OCI-LY3 (cell line): ENCODE results near the gene TPX2.

Source experiments
- H2AFZ ChIP-seq: fragments of 200-600, 300-600 bp; shearing (Covaris generic); 2 replicates; pipeline ENCODE4 v1.6.0; 2014; ENCODE audit warnings: antibody characterized with exemption, low read depth, low read length
- H3K27ac ChIP-seq: fragments of 200-600, 300-600 bp; sonication (generic); 2 replicates; pipeline ENCODE4 v1.5.1; 2014; ENCODE audit warnings: mild to moderate bottlenecking, low read length, moderate library complexity, mixed read lengths
- H3K27me3 ChIP-seq: fragments of 200-600, 300-600 bp; sonication (generic); 2 replicates; pipeline ENCODE4 v1.6.1; 2014; ENCODE audit warnings: low read depth, low read length, mixed read lengths
- H3K36me3 ChIP-seq: fragments of 200-600, 300-600 bp; sonication (generic); replicated peaks from 2 replicates; pipeline ENCODE3; 2014; ENCODE audit warnings: low read depth, low read length, mixed read lengths
- H3K4me1 ChIP-seq: fragments of 300-600, 200-600 bp; sonication (generic); 2 replicates; pipeline ENCODE4 v1.6.1; 2014; ENCODE audit warnings: low read length, mixed read lengths
- H3K4me2 ChIP-seq: fragments of 200-600, 300-600 bp; sonication (generic); 2 replicates; pipeline ENCODE4 v1.6.1; 2014; ENCODE audit warnings: low read length, mixed read lengths
- H3K4me3 ChIP-seq: fragments of 300-600, 200-600 bp; sonication (generic); 2 replicates; pipeline ENCODE4 v1.5.1; 2014; ENCODE audit warnings: antibody characterized with exemption, mild to moderate bottlenecking, low read length, moderate library complexity
- H3K79me2 ChIP-seq: fragments of 300-600, 200-600 bp; shearing (Covaris generic); 2 replicates; pipeline ENCODE4 v1.6.1; 2014; ENCODE audit warnings: mild to moderate bottlenecking, low read length, mixed read lengths
- H3K9ac ChIP-seq: fragments of 300-600, 200-600 bp; shearing (Covaris generic); 2 replicates; pipeline ENCODE4 v1.6.0; 2014; ENCODE audit warnings: mild to moderate bottlenecking, low read length, moderate library complexity
- H3K9me3 ChIP-seq: fragments of 200-600, 300-600 bp; shearing (Covaris generic); 2 replicates; pipeline ENCODE4 v1.6.1; 2014; ENCODE audit warnings: low read length, mixed read lengths; ENCODE audit not compliant: insufficient read depth
- H4K20me1 ChIP-seq: fragments of 200-600, 300-600 bp; sonication (generic); 2 replicates; pipeline ENCODE4 v1.6.1; 2016; ENCODE audit warnings: low read length, mixed read lengths; ENCODE audit not compliant: insufficient read depth
- CTCF ChIP-seq: fragments of 200-600, 300-600 bp; sonication (generic); IDR thresholded peaks from 2 replicates; pipeline ENCODE4 v1.5.1; 2014; ENCODE audit warnings: antibody characterized with exemption, low read length, low read depth
- EZH2phosphoT487 ChIP-seq: fragments of 200-600 bp; shearing (Covaris generic); IDR thresholded peaks from 2 replicates; pipeline ENCODE4 v1.6.1; 2018; ENCODE audit warnings: antibody characterized with exemption, mixed run types, low read depth

TPX2 gene

GRCh38 chr20:31785089-31785488 lies 46.0 kb downstream of the TPX2 start:
- Histone ChIP-seq H3K36me3 (peaks cover 66% of the 10 kb centered on the region), H3K27ac (no peak overlapping the region)

GRCh38 chr20:31788578-31788977 lies 49.5 kb downstream of the TPX2 start:
- Histone ChIP-seq H2AFZ (no peak overlapping the region), H3K27me3 (no peaks in the 10 kb centered on the region), H3K27ac (no peak overlapping the region), H3K9me3 (no peaks in the 10 kb centered on the region), H3K9ac (no peak overlapping the region), H4K20me1 (0 out of 2 replicates have a peak, but pooled peaks cover 5% of the 10 kb centered on the region), H3K4me3 (no peak overlapping the region), H3K79me2 (no peaks in the 10 kb centered on the region), H3K36me3 (peaks cover 83% of the 10 kb centered on the region), H3K4me1 (no peaks in the 10 kb centered on the region), H3K4me2 (no peak overlapping the region)
- no peak for TF ChIP-seq EZH2phosphoT487
- no peak for TF ChIP-seq CTCF

More at GRCh38 chr20:31785089-31785488, 46.0 kb downstream of the TPX2 start:
- no peaks in the 10 kb centered on the region for H3K27me3 ChIP-seq
- no peaks in the 10 kb centered on the region for H4K20me1 ChIP-seq
- H2AFZ ChIP-seq, result no peak overlapping the region
- no peaks in the 10 kb centered on the region for H3K79me2 ChIP-seq
- no peak for TF ChIP-seq EZH2phosphoT487
- no peak for TF ChIP-seq CTCF
- no peak overlapping the region for H3K9ac ChIP-seq
- H3K9me3 ChIP-seq, result no peaks in the 10 kb centered on the region
- no peak overlapping the region for H3K4me2 ChIP-seq
- no peak overlapping the region for H3K4me3 ChIP-seq
- no peaks in the 10 kb centered on the region for H3K4me1 ChIP-seq

- Histone ChIP-seq H3K79me2 (no peaks in the 10 kb centered on the region), H3K9ac (no peak overlapping the region), H4K20me1 (0 out of 2 replicates have a peak, but pooled peaks cover 5% of the 10 kb centered on the region), H3K27ac (no peak overlapping the region), H2AFZ (no peak overlapping the region), H3K27me3 (no peaks in the 10 kb centered on the region), H3K4me1 (no peaks in the 10 kb centered on the region), H3K4me2 (no peak overlapping the region), H3K36me3 (peaks cover 79% of the 10 kb centered on the region), H3K9me3 (no peaks in the 10 kb centered on the region), H3K4me3 (no peak overlapping the region)
- TF ChIP-seq CTCF (no peak), EZH2phosphoT487 (no peak)
Measured at GRCh38 chr20:31790401-31790800, 51.3 kb downstream of the TPX2 start.

- no peaks in the 10 kb centered on the region for H3K27me3 ChIP-seq
- H3K27ac ChIP-seq, result no peak overlapping the region
- no peak overlapping the region for H3K4me2 ChIP-seq
- no peaks in the 10 kb centered on the region for H3K79me2 ChIP-seq
- H3K4me1 ChIP-seq, result no peaks in the 10 kb centered on the region
- no peaks in the 10 kb centered on the region for H3K9me3 ChIP-seq
- no peak overlapping the region for H3K4me3 ChIP-seq
- peaks cover 77% of the 10 kb centered on the region for H3K36me3 ChIP-seq
- H2AFZ ChIP-seq, result no peak overlapping the region
- H3K9ac ChIP-seq, result no peak overlapping the region
- TF ChIP-seq EZH2phosphoT487 (no peak), CTCF (no peak)
- H4K20me1 ChIP-seq, result no peaks in the 10 kb centered on the region
Measured at GRCh38 chr20:31797364-31797763, 58.3 kb downstream of the TPX2 start.
